HL-60/S4 treated with phorbol 12-myristate 13-acetate at 8.2 ng/mL for 4 days and 3 days (cell line): ENCODE data around the gene LTBP3.

Source experiments
- in situ Hi-C: fragments of 300-500 bp; cut with MboI; formaldehyde crosslinking; loops from 2 replicates; pipeline ENCODE4 v1.15.0; 2022; ENCODE audit warnings: low sequenced_read_pairs

The LTBP3 gene

GRCh38 chr11:65498977-65499712 lies 59.0 kb downstream of the LTBP3 start, which contains the start of gene MALAT1:
MALAT1 (plus strand) TSS chr11:65499045.
- in situ Hi-C loops: no loop called here

- in situ Hi-C loops: no loop called here
Observed at GRCh38 chr11:65498727-65498976, 59.5 kb downstream of the LTBP3 start.

GRCh38 chr11:65498042-65498726 lies 60.0 kb downstream of the LTBP3 start:
- in situ Hi-C loops: no loop called here

- in situ Hi-C loops: no loop called here
Observed at GRCh38 chr11:65497141-65498041, 60.8 kb downstream of the LTBP3 start.

GRCh38 chr11:65496304-65497140 lies 61.6 kb downstream of the LTBP3 start:
- in situ Hi-C loops: no loop called here

GRCh38 chr11:65493367-65494176 lies 64.6 kb downstream of the LTBP3 start:
- in situ Hi-C loops: no loop called here

- in situ Hi-C loops: no loop called here
Observed at GRCh38 chr11:65492637-65493366, 65.4 kb downstream of the LTBP3 start.

GRCh38 chr11:65492387-65492636 lies 65.8 kb downstream of the LTBP3 start:
- in situ Hi-C loops: no loop called here

- in situ Hi-C loops: no loop called here
Observed at GRCh38 chr11:65491614-65492386, 66.4 kb downstream of the LTBP3 start.

- in situ Hi-C loops: no loop called here
Observed at GRCh38 chr11:65491163-65491465, 67.0 kb downstream of the LTBP3 start.

- in situ Hi-C loops: no loop called here
Observed at GRCh38 chr11:65489706-65490320, 68.3 kb downstream of the LTBP3 start.

GRCh38 chr11:65489035-65489705 lies 69.0 kb downstream of the LTBP3 start:
- in situ Hi-C loops: no loop called here
